Prostate gland (tissue), 2 donors: ENCODE results near the gene GPR183.

ENCODE experiments used
- POLR2A ChIP-seq: fragments of 450-650 bp; IDR thresholded peaks from one replicate; pipeline ENCODE4 v1.6.1; 2016; ENCODE audit warnings: antibody characterized with exemption, mild to moderate bottlenecking
- TF ChIP-seq, protein P1 (sequence below), 4 experiments: fragments of 200-600 bp in 2 of 4; fragments of 450-650 bp in 2 of 4; sonication (generic) in 2 of 4; IDR thresholded peaks; 1 replicate in 3 of 4; 2 replicates in 1 of 4; pipeline ENCODE4 v1.5.1; 2016 to 2019; ENCODE audit warnings: antibody characterized with exemption in 4 of 4, mild to moderate bottlenecking in 2 of 4, moderate library complexity in 2 of 4

DNA sequence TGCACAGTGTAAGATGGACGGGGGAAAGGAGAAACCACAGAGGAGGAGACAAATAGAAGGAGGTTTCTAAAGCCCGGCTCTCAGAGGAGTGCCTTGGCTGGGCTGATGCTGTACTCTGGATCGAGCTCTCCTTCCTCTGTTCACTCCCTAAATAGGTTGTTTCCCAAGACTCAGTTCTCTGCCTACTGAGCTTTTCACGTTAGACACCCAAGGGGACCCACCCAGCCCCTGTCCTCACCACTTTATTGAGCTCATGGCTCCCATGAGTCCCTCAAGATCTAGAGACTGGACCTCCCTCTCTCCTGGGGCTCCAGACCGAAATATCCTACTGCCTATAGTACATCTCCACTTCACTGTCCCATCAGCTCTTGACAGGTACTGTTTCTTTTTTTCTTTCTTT lies 38.1 kb upstream of the GPR183 start:
- TF ChIP-seq, protein P1, sequence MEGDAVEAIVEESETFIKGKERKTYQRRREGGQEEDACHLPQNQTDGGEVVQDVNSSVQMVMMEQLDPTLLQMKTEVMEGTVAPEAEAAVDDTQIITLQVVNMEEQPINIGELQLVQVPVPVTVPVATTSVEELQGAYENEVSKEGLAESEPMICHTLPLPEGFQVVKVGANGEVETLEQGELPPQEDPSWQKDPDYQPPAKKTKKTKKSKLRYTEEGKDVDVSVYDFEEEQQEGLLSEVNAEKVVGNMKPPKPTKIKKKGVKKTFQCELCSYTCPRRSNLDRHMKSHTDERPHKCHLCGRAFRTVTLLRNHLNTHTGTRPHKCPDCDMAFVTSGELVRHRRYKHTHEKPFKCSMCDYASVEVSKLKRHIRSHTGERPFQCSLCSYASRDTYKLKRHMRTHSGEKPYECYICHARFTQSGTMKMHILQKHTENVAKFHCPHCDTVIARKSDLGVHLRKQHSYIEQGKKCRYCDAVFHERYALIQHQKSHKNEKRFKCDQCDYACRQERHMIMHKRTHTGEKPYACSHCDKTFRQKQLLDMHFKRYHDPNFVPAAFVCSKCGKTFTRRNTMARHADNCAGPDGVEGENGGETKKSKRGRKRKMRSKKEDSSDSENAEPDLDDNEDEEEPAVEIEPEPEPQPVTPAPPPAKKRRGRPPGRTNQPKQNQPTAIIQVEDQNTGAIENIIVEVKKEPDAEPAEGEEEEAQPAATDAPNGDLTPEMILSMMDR (IDR thresholded peaks at IDR 0.05), result no peak
- no peak for TF ChIP-seq POLR2A
